HepG2 (cell line): Measurements from ENCODE around the gene ERMARD. TPM values are rescaled to one million over a fixed set of nuclear protein-coding genes. Genes with fewer than 3 reads are reported as not detected.

ENCODE experiments used
- BHLHE40 ChIP-seq: IDR thresholded peaks from 2 replicates; pipeline ENCODE4 v1.6.1; 2011; ENCODE audit warnings: low read length, improper control_type of control experiment
- DRAP1 ChIP-seq: IDR thresholded peaks from 2 replicates; pipeline ENCODE4 v1.6.1; 2016; ENCODE audit warnings: missing genetic modification reagents, missing compliant biosample characterization
- HBP1 ChIP-seq: IDR thresholded peaks from 2 replicates; pipeline ENCODE4 v1.6.1; 2016; ENCODE audit warnings: low read depth, control low read depth
- HINFP ChIP-seq: sonication (generic); formaldehyde crosslinking; IDR thresholded peaks from 2 replicates; pipeline ENCODE4 v1.4.0; 2020; ENCODE audit warnings: low read depth, mild to moderate bottlenecking, missing genetic modification reagents
- LBX2 ChIP-seq: sonication (generic); formaldehyde crosslinking; IDR thresholded peaks from 2 replicates; pipeline ENCODE4 v1.5.0; 2020; ENCODE audit warnings: missing genetic modification reagents, mild to moderate bottlenecking, borderline replicate concordance
- MZF1 ChIP-seq: sonication (generic); formaldehyde crosslinking; IDR thresholded peaks from 2 replicates; pipeline ENCODE4 v1.8.1; 2023; ENCODE audit warnings: mild to moderate bottlenecking, missing genetic modification reagents, borderline replicate concordance
- NFKBIZ ChIP-seq: IDR thresholded peaks from 2 replicates; pipeline ENCODE4 v1.6.1; 2018; ENCODE audit warnings: missing genetic modification reagents, missing compliant biosample characterization
- NRL ChIP-seq: sonication (generic); formaldehyde crosslinking; IDR thresholded peaks from 2 replicates; pipeline ENCODE4 v1.5.0; 2020; ENCODE audit warnings: missing genetic modification reagents, mild to moderate bottlenecking, moderate library complexity, borderline replicate concordance
- PAXIP1 ChIP-seq: sonication (generic); formaldehyde crosslinking; conservative IDR thresholded peaks from 2 replicates; pipeline ENCODE4 v1.4.0; 2020; ENCODE audit warnings: mild to moderate bottlenecking, missing genetic modification reagents, moderate library complexity
- PBX3 ChIP-seq: sonication (generic); formaldehyde crosslinking; IDR thresholded peaks from 2 replicates; pipeline ENCODE4 v1.8.1; 2023; ENCODE audit warnings: missing genetic modification reagents, inconsistent platforms, borderline replicate concordance
- SATB2 ChIP-seq: sonication (generic); formaldehyde crosslinking; IDR thresholded peaks from 2 replicates; pipeline ENCODE4 v1.5.0; 2020; ENCODE audit warnings: missing genetic modification reagents
- SMARCE1 ChIP-seq: fragments of 450-650 bp; IDR thresholded peaks from 2 replicates; pipeline ENCODE4 v1.6.1; 2017; ENCODE audit warnings: borderline replicate concordance
- SPEN ChIP-seq: sonication (generic); formaldehyde crosslinking; IDR thresholded peaks from 2 replicates; pipeline ENCODE4 v1.5.1; 2020; ENCODE audit warnings: low read depth, mild to moderate bottlenecking, missing genetic modification reagents
- TBX2 ChIP-seq: sonication (generic); formaldehyde crosslinking; IDR thresholded peaks from 2 replicates; pipeline ENCODE4 v1.5.0; 2020; ENCODE audit warnings: missing genetic modification reagents, mild to moderate bottlenecking, borderline replicate concordance
- ZNF512B ChIP-seq: sonication (generic); formaldehyde crosslinking; IDR thresholded peaks from 2 replicates; pipeline ENCODE4 v1.5.1; 2020; ENCODE audit warnings: missing genetic modification reagents, mild to moderate bottlenecking, borderline replicate concordance
- ZNF576 ChIP-seq: sonication (generic); formaldehyde crosslinking; IDR thresholded peaks from 2 replicates; pipeline ENCODE4 v1.4.0; 2020; ENCODE audit warnings: mild to moderate bottlenecking, missing genetic modification reagents
- ZSCAN29 ChIP-seq: sonication (generic); formaldehyde crosslinking; conservative IDR thresholded peaks from 2 replicates; pipeline ENCODE4 v1.4.0; 2020; ENCODE audit warnings: mild to moderate bottlenecking, missing genetic modification reagents
- polyA plus RNA-seq, 8 experiments: library from polyadenylated mRNA; depleted of rRNA in 3 of 8; stranded (reverse) in 7 of 8; unstranded in 1 of 8; fragments of >200 nt; fragmentation: Illumina TruSeq in 4 of 8; extraction: Trizol in 4 of 8; gene quantifications; 2 replicates each; pipeline versions ENCODE4 v1.2.1 to v1.2.3, GENCODE V29; 2011 to 2016; ENCODE audit warnings: low read depth in 4 of 8, missing spikeins in 1 of 8, mixed read lengths in 1 of 8; ENCODE audit not compliant: insufficient read depth in 1 of 8
- total RNA-seq, 5 experiments: library from RNA; depleted of rRNA; stranded (reverse); fragments of >200 nt; fragmentation: Illumina TruSeq; extraction: Trizol; gene quantifications; 2 replicates each; pipeline ENCODE4 v1.2.3, GENCODE V29; 2016; ENCODE audit warnings: low read depth in 1 of 5

The ERMARD gene
- total and polyA plus RNA-seq, 2 of the 13 experiments (the other 11 are each of a cell fraction or from before 2014, with no cell fraction given): 8.8 to 10.7 TPM

GRCh38 chr6:169799474-169799926 lies 48.1 kb downstream of the ERMARD start (continued):
- TF ChIP-seq SATB2 (CRISPR knock-in tag) (no peak), HBP1 (CRISPR knock-in tag) (0 out of 2 replicates have a peak, but pooled peaks have one; percentile 17), HINFP (peak; percentile 76; the same call in 1 of the 2 replicates), PBX3 (CRISPR knock-in tag) (no peak), MZF1 (CRISPR knock-in tag) (no peak), ZSCAN29 (CRISPR knock-in tag) (0 out of 2 replicates have a peak, but pooled peaks have one; percentile 24), SPEN (no peak), ZNF512B (peak; percentile 96; the same call in 1 of the 2 replicates), DRAP1 (CRISPR knock-in tag) (peak; percentile 45; the same call in 1 of the 2 replicates), BHLHE40 (peak; percentile 27; the same call in 1 of the 2 replicates), LBX2 (CRISPR knock-in tag) (no peak), NFKBIZ (CRISPR knock-in tag) (peak; percentile 64; the same call in 1 of the 2 replicates), TBX2 (CRISPR knock-in tag) (peak; percentile 35; the same call in 1 of the 2 replicates), NRL (CRISPR knock-in tag) (no peak), SMARCE1 (no peak), PAXIP1 (CRISPR knock-in tag) (peak; percentile 92), ZNF576 (CRISPR knock-in tag) (no peak)
